ENCODE results near the gene GPRC5C. TPM values are rescaled to one million over a fixed set of nuclear protein-coding genes. Genes with fewer than 3 reads are reported as not detected.

The GPRC5C gene
- total and polyA plus RNA-seq, 4 donors: 41.9 to 81.4 (median 66.1) TPM

DNA sequence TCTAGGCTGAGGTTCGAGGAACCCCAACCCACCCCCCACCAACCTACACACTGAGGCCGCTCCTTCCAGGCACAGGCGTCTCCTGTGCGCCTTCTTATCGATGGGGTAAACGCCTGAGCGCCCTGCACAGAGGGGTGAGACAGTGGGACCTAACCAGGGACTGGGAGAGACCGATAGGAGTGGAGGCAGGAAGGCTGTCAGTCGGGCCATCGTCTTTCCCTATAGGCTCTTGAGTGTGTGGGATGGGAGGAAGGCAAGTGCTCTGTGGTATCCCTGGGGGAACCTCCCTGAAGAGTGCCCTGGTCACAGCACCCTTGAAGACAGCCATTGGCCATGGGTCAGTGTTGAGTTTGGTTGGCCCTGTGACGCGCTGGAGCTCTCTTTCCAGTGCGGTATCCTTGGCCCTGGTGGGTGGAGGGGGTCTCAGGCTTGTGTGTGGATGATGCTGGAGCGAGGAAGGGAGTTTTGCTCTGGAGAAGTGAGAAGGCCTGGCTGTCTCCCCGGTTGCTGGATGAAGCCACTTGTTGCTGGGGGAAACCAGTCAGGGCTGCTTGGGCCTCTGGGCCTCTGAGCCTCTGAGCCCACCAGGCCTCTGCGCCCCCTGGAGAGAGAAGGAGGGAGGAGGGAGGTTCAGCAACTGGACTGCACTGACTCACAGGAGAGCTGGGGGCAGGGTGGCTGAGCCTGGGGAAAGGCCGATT lies 1.7 kb downstream of the GPRC5C start:
- peak overlapping the region in 1 of 2 donors; percentile 73 for H3K9ac ChIP-seq (ENCODE audit: insufficient read depth in 1 of 2, low read length in 2 of 2)
- H3K9me3 ChIP-seq (ENCODE audit: control insufficient read depth in 4 of 4, insufficient read depth in 3 of 4, low read length in 3 of 4): peaks cover 0 to 5% (median 0%) of the 10 kb centered on the region in 4 donors
- DNase-seq (peak; percentile 61 to 69 (median 68)), ATAC-seq (ENCODE audit: insufficient read depth, low FRiP score) (no peak)
- H3K4me1 ChIP-seq (ENCODE audit: control insufficient read depth in 5 of 5, insufficient read depth in 5 of 5, low read length in 5 of 5): peaks cover 6 to 46% (median 19%) of the 10 kb centered on the region in 5 donors
- TF ChIP-seq, protein P1, sequence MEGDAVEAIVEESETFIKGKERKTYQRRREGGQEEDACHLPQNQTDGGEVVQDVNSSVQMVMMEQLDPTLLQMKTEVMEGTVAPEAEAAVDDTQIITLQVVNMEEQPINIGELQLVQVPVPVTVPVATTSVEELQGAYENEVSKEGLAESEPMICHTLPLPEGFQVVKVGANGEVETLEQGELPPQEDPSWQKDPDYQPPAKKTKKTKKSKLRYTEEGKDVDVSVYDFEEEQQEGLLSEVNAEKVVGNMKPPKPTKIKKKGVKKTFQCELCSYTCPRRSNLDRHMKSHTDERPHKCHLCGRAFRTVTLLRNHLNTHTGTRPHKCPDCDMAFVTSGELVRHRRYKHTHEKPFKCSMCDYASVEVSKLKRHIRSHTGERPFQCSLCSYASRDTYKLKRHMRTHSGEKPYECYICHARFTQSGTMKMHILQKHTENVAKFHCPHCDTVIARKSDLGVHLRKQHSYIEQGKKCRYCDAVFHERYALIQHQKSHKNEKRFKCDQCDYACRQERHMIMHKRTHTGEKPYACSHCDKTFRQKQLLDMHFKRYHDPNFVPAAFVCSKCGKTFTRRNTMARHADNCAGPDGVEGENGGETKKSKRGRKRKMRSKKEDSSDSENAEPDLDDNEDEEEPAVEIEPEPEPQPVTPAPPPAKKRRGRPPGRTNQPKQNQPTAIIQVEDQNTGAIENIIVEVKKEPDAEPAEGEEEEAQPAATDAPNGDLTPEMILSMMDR (IDR thresholded peaks at IDR 0.05; ENCODE audit: control extremely low read depth, extremely low read depth): no peak
- no peaks in the 10 kb centered on the region for H3K27me3 ChIP-seq (ENCODE audit: control insufficient read depth in 3 of 3, insufficient read depth in 3 of 3, low read length in 2 of 3)
- 48 to 64% methylated on average over 17 of the region's 17 CpGs for WGBS, 2 donors
- peak overlapping the region in 1 of 2 donors; percentile 76 for H3K27ac ChIP-seq (ENCODE audit: low read depth in 1 of 2, low read length in 1 of 2)
- H3K36me3 ChIP-seq (ENCODE audit: control insufficient read depth in 4 of 4, insufficient read depth in 4 of 4, low read length in 4 of 4): peaks cover 0 to 3% (median 0%) of the 10 kb centered on the region in 4 donors
- H3K4me3 ChIP-seq: no peak overlapping the region

DNA sequence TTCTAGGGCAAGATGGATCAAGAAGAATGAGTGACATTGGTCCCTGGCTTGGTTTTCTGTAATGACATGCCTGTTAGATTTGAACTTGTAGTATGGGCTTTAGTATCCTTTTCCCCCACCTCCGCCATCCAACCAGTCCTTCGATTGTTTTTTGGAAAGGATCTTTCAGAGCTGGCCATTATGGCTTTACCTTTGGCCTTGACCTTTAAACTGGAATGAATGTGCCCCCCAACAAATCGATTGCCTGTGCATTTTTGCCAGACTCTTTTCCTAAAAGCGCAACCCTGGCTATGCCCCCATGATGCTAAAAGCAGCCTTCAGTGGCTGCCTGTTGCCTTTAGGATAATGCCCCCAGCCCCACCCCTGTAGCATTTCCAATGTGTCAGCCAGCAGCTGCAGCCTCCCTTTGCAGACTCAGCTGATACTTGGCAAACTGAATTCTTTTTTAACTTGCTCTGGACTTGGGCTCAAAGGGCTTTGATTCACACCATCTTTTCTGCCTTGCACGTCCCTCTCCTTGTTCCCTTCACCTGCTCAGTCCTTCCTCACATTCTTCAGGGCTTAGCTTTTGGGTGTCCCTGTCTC lies 4.0 kb downstream of the GPRC5C start:
- H3K27me3 ChIP-seq (ENCODE audit: control insufficient read depth in 3 of 3, insufficient read depth in 3 of 3, low read length in 2 of 3): no peaks in the 10 kb centered on the region
- no peak overlapping the region for H3K9ac ChIP-seq (ENCODE audit: insufficient read depth in 1 of 2, low read length in 2 of 2)
- H3K4me3 ChIP-seq: no peak overlapping the region
- peaks cover 0 to 5% (median 1%) of the 10 kb centered on the region in 4 donors for H3K9me3 ChIP-seq (ENCODE audit: control insufficient read depth in 4 of 4, insufficient read depth in 3 of 4, low read length in 3 of 4)
- H3K4me1 ChIP-seq (ENCODE audit: control insufficient read depth in 5 of 5, insufficient read depth in 5 of 5, low read length in 5 of 5): peaks cover 0 to 35% (median 21%) of the 10 kb centered on the region in 5 donors
- TF ChIP-seq, protein P1 (IDR thresholded peaks at IDR 0.05; ENCODE audit: control extremely low read depth, extremely low read depth): no peak
- DNase-seq (no peak), ATAC-seq (ENCODE audit: insufficient read depth, low FRiP score) (no peak)
- 68 to 85% methylated on average over 5 of the region's 5 CpGs for WGBS, 2 donors
- peaks cover 0 to 3% (median under 1%) of the 10 kb centered on the region in 4 donors for H3K36me3 ChIP-seq (ENCODE audit: control insufficient read depth in 4 of 4, insufficient read depth in 4 of 4, low read length in 4 of 4)
- no peak overlapping the region for H3K27ac ChIP-seq (ENCODE audit: low read depth in 1 of 2, low read length in 1 of 2)

- no peak for ATAC-seq (ENCODE audit: insufficient read depth, low FRiP score)
- DNase-seq: no peak
Observed at GRCh38 chr17:74437702-74438101, 5.8 kb downstream of the GPRC5C start.

More at GRCh38 chr17:74437702-74438101, 5.8 kb downstream of the GPRC5C start:
- peaks cover 0 to 5% (median 1%) of the 10 kb centered on the region in 4 donors for H3K36me3 ChIP-seq (ENCODE audit: control insufficient read depth in 4 of 4, insufficient read depth in 4 of 4, low read length in 4 of 4)
- TF ChIP-seq, protein P1 (IDR thresholded peaks at IDR 0.05; ENCODE audit: control extremely low read depth, extremely low read depth): peak; percentile 39
- peaks cover 0 to 30% (median 16%) of the 10 kb centered on the region in 5 donors for H3K4me1 ChIP-seq (ENCODE audit: control insufficient read depth in 5 of 5, insufficient read depth in 5 of 5, low read length in 5 of 5)
- peaks cover 0 to 5% (median 1%) of the 10 kb centered on the region in 4 donors for H3K9me3 ChIP-seq (ENCODE audit: control insufficient read depth in 4 of 4, insufficient read depth in 3 of 4, low read length in 3 of 4)
- H3K27ac ChIP-seq (ENCODE audit: low read depth in 1 of 2, low read length in 1 of 2): no peak overlapping the region
- WGBS, 2 donors: 82 to 89% methylated on average over 3 of the region's 3 CpGs
- H3K9ac ChIP-seq (ENCODE audit: insufficient read depth in 1 of 2, low read length in 2 of 2): no peak overlapping the region
- H3K4me3 ChIP-seq: no peak overlapping the region
- H3K27me3 ChIP-seq (ENCODE audit: control insufficient read depth in 3 of 3, insufficient read depth in 3 of 3, low read length in 2 of 3): no peaks in the 10 kb centered on the region

Data from lung (tissue), 12 donors.